HG02763 (cell line): ENCODE results near the gene VTN.

Experiments
- ATAC-seq: cut with Tn5 transposase; IDR thresholded peaks from one replicate; pipeline ENCODE4 v1.9.1; 2021; ENCODE audit warnings: mild to moderate bottlenecking, moderate library complexity; ENCODE audit not compliant: unreplicated experiment

Gene VTN, protein sequence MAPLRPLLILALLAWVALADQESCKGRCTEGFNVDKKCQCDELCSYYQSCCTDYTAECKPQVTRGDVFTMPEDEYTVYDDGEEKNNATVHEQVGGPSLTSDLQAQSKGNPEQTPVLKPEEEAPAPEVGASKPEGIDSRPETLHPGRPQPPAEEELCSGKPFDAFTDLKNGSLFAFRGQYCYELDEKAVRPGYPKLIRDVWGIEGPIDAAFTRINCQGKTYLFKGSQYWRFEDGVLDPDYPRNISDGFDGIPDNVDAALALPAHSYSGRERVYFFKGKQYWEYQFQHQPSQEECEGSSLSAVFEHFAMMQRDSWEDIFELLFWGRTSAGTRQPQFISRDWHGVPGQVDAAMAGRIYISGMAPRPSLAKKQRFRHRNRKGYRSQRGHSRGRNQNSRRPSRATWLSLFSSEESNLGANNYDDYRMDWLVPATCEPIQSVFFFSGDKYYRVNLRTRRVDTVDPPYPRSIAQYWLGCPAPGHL

GRCh38 chr17:28370035-28370743 lies at the start of gene VTN:
Gene VTN (minus strand): TSS chr17:28370307. CDS start chr17:28370203, 104 bp downstream.
- ATAC-seq: no peak

- no peak for ATAC-seq
These were observed 46.7 kb upstream of the VTN start for GRCh38 chr17:28416703-28417311.

GRCh38 chr17:28415886-28416285 lies 45.8 kb upstream of the VTN start:
- ATAC-seq: no peak

GRCh38 chr17:28413804-28414203 lies 43.7 kb upstream of the VTN start:
- ATAC-seq: no peak

DNA sequence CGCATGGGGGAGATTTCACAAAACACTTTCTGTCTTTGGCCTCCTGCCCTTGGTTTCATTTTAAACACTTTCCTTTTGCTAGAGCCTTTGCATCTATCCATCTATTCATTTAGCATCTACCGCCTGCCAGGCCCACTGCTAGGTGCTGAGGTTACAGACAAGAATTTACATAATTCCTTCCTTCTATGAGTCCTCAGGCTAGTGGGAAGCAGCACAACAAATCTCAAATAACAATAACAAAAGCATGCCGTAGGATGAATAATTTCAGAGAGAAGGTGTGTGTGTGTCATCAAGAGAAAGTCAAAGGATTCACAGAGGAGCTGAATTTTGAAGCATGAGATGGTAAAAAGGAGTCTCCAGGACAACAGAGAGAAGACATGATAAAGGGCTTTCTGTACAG lies 42.0 kb upstream of the VTN start:
- no peak for ATAC-seq

- ATAC-seq: no peak
These were observed 37.8 kb upstream of the VTN start for GRCh38 chr17:28407974-28408306.

DNA sequence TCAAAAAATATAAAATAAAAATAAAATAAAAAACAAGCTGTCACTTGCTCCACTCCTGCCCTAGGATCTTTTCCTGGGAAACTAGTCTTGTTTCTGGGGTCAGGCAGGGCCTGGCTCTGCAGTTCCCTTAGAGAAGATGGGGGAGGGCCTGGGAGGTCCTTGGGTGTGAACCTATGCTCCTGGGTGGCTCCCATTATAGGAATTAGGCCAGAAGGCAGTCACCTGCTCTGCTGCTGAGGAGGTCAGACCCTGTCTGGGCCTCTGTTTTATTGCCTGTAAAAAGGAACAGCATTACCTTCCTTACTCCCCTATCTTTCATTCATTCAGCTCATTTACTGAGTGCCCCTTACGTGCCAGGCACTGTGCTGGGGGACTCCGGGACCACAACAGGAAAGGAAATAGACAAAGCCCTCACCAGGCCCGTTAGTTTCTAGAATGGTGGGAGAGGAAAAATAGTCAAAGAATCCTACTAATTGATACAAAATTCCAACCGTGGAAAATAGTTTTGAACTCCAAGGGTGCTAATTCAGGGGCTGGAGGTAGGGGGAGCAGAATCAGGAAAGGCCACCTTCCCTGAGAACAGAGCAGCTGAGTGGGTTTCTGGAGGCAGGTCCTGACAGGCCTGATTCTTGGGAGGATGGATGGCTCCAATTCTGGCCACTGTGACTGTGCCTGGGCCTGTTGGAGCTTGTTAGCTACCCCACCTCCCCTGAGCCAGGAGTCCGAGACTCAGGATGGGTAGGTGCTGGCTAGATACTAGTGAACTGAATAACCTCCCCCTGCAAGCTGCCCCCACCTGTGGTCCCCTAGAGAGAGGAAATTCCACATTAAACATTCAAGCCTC lies 37.2 kb upstream of the VTN start:
- ATAC-seq: no peak

- no peak for ATAC-seq
These were observed 36.3 kb upstream of the VTN start for GRCh38 chr17:28406473-28406814.

DNA sequence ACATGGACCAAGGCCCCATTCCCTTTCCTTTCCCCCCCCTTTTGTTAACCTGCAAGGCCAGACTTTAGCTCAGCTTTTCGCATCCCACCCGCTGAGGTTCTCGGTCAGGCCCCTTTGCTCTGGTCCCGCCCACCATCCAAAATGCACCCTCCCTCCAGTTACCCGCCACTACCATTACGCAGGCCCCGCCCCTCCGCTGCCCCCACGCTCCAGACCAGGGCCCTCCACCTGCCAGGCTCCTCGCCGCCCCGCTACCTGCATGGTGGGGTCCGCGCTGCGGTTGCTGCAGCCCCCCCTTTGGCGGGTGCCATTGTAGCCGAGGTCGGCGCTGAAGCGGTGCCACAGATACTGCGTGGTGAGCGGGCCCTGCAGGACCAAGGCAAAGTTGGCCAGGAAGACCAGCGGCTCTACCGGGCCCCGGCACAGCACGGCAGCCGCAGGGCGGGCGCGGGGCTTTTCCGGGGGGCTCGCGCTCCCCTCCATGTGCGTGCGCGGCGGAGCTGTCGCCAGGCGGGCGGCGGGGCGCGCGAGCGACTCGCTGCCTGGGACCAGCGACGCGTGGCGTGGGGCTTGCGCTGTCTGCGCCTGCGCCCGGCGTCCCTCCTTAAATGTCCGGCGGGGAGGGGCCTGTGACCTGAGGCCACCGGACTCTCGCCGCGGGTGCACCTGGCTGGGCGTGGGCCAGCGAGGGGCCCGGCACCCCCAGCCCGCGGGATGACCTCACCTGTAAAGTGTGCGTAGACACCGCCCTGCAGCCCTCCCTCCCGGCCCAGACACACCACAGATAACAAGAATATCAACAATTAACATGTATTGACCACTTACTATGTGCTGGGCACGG lies 35.7 kb upstream of the VTN start, which contains the start of gene SLC46A1:
SLC46A1 (minus strand) TSS at position 581 of the 841 bp plus-strand sequence; CDS start at position 483, 98 bp downstream.
- ATAC-seq: peak; percentile 65

DNA sequence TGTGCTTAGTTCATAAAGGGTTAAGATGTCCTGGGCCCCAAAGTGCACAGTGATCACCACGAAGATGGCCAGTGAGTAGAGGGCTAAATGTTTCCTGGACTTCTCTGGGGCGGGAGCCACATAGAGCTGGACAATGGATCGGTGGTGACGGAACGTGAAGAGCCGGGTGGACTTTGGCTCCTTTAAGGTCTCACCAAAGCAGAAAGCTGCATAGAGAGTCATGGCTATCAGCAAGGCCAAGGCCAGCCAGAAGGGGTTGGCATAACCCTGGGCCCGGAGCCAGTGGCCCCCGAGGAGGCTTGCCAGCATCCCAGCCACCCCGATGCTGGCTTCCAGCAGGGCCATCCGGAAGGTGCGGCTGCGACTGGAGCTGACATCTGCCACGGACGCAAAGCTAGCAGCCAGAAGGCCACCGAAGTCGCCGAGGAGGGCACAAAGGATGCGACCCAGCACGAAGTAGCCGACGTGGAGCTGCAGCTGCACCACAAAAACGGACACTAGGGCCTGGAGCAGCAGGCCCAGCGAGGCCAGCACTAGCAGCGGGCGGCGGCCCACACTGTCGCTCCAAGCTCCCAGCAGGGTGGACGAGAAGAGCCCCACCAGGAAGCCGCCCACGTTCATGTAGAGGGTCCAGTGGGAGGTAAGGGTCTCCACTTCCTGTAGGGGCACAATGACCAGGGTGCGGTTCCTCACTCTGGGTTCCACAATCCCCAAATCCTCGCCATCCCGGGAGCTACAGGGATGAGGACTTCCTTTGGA lies 34.9 kb upstream of the VTN start:
- ATAC-seq: no peak

GRCh38 chr17:28404461-28404811 lies 34.3 kb upstream of the VTN start:
- ATAC-seq: no peak

DNA sequence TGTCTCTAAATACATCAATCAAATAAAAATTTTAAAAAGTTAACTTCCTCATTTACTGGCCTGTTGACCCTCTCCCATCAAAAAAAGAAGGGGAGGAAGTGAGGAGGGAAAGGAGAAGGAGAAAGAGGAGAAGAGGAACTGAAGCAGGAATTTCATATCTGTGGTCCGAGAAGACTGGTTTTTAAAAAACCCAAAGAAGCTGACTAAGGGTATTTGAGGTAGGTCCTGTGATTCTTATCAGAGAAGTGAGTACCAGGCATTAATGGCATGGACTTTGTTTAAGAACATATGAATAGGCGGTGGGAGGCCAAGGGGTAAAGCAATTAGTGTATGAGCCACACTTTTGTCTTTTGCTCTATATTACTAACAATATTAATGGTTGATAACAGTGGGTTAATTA lies 33.9 kb upstream of the VTN start:
- ATAC-seq: no peak

DNA sequence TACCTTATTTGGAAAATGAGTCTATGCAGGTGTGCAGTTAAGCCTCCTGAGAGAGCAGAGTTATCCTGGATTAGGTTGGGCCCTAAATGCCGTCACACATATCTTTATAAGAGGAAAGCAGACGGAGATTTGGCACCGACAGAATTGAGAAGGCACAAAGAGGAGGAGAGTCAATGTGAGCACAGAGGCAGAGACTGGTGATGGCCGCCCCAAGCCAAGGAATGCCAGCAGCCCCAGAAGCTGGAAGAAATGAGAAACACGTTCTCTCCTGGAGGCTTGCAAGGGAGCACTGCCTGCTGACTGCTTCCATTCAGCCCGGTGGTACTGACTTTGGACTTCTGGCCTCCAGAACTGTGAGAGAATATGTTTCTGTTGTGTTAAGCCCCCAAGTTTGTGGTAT lies 32.7 kb upstream of the VTN start:
- ATAC-seq: no peak

- no peak for ATAC-seq
These were observed 32.1 kb upstream of the VTN start for GRCh38 chr17:28402224-28402630.

GRCh38 chr17:28399808-28400207 lies 29.7 kb upstream of the VTN start:
- no peak for ATAC-seq

GRCh38 chr17:28398280-28398981 lies 28.3 kb upstream of the VTN start:
- ATAC-seq: no peak

- ATAC-seq: no peak
These were observed 27.7 kb upstream of the VTN start for GRCh38 chr17:28397687-28398279.

DNA sequence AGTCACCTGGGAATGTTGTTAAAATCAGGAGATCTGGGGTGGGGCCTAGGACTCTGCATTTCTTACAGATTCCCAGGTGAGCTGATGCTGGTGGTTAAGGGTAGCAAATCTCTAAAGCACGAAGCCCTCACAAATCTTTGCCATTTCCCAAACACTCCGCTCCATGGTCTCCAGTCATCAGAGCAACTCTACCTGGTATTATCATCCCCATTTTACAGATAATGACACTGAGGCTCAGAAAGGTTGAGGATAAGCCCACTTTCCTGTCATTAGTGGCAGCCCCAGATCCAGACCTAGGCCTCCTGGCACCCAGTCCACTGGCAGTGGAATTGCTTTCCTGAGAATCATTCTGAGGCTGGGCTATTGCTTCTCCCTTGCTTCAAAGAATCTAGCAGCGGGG lies 27.2 kb upstream of the VTN start:
- ATAC-seq: no peak
